Stomach (tissue), 9 donors: ENCODE results near the gene CPVL. TPM values are rescaled to one million over a fixed set of nuclear protein-coding genes. Genes with fewer than 3 reads are reported as not detected.
A peak's percentile ranks its signal among the peaks of the same experiment; 100 is the strongest.

ENCODE experiments used
- DNase-seq, 2 donors: peaks; one replicate each; pipeline versions ENCODE4 v3.0.0 to v3.0.0-alpha.2; 2013 to 2019
- H3K27ac ChIP-seq, 5 donors: fragments of 200-600 bp in 4 of 5; sonication (generic) in 4 of 5; one replicate each; pipeline ENCODE4 v1.5.1; 2013 to 2019; ENCODE audit warnings: mild to moderate bottlenecking in 1 of 5, moderate library complexity in 1 of 5
- H3K27me3 ChIP-seq, 3 donors: fragments of 200-600 bp; sonication (generic); one replicate each; pipeline ENCODE4 v1.5.1; 2017 to 2019; ENCODE audit warnings: mixed run types in 1 of 3
- H3K36me3 ChIP-seq, 4 donors: fragments of 200-600 bp; sonication (generic); 1 replicate in 3 of 4; 2 replicates in 1 of 4; pipeline ENCODE4 v1.5.1; 2016 to 2019
- H3K4me1 ChIP-seq, 4 donors: fragments of 200-600 bp; sonication (generic); one replicate each; pipeline ENCODE4 v1.5.1; 2016 to 2019
- H3K4me3 ChIP-seq, 4 donors: fragments of 200-600 bp; sonication (generic) in 3 of 4; one replicate each; pipeline ENCODE4 v1.5.1; 2016 to 2019; ENCODE audit warnings: mild to moderate bottlenecking in 1 of 4
- H3K9me3 ChIP-seq, 4 donors: fragments of 200-600 bp; sonication (generic); one replicate each; pipeline ENCODE4 v1.5.1; 2016 to 2019
- EP300 ChIP-seq: sonication (generic); formaldehyde crosslinking; IDR thresholded peaks from one replicate; pipeline ENCODE4 v1.6.1; 2017; ENCODE audit warnings: antibody characterized with exemption
- POLR2A ChIP-seq, 4 donors: fragments of 450-650 bp; IDR thresholded peaks; one replicate each; pipeline ENCODE4 v1.6.1; 2016; ENCODE audit warnings: antibody characterized with exemption in 4 of 4, control low read depth in 2 of 4, mild to moderate bottlenecking in 1 of 4, moderate library complexity in 1 of 4
- POLR2AphosphoS5 ChIP-seq, 3 donors: sonication (generic); formaldehyde crosslinking; IDR thresholded peaks; one replicate each; pipeline ENCODE4 v1.6.1; 2016; ENCODE audit warnings: antibody characterized with exemption in 3 of 3
- WGBS, 5 donors: extraction: QIAGEN DNeasy Blood & Tissue Kit in 3 of 5; methylation state at CpG; one replicate each; pipeline versions ENCODE4 v1.1.5 to v1.1.7; 2013 to 2018; 5-methylcytosine and 5-hydroxymethylcytosine counted together
- intact Hi-C: fragments of 100-400 bp; cut with DNase I; formaldehyde crosslinking; loops from one replicate; pipeline ENCODE4 v1.15.1; 2023; ENCODE audit warnings: low total_unique reads
- polyA plus RNA-seq, 3 donors: library from polyadenylated mRNA; stranded (reverse); fragments of 200-250 nt; gene quantifications; one replicate each; pipeline ENCODE4 v1.2.3, GENCODE V29; 2013
- total RNA-seq, 5 donors: library from RNA; depleted of rRNA; stranded (reverse); fragments of >200 nt; gene quantifications; one replicate each; pipeline versions ENCODE4 v1.1.0 to v1.2.3, GENCODE V29; 2014 to 2016
- TF ChIP-seq, protein P1 (sequence below), 7 experiments: fragments of 450-650 bp in 4 of 7; fragments of 200-600 bp in 3 of 7; sonication (generic) in 3 of 7; IDR thresholded peaks; one replicate each; pipeline ENCODE4 v1.5.1; 2016 to 2019; ENCODE audit warnings: antibody characterized with exemption in 7 of 7, control low read depth in 2 of 7, mild to moderate bottlenecking in 1 of 7
- donor health status: healthy with polysubstance abuse.
- donor health status: Bipolar disorder and iron deficiency.
- donor health status: healthy.

CPVL gene
- total and polyA plus RNA-seq, 8 donors = 4.1 to 24.3 (median 17.5) TPM; not detected in 3

DNA sequence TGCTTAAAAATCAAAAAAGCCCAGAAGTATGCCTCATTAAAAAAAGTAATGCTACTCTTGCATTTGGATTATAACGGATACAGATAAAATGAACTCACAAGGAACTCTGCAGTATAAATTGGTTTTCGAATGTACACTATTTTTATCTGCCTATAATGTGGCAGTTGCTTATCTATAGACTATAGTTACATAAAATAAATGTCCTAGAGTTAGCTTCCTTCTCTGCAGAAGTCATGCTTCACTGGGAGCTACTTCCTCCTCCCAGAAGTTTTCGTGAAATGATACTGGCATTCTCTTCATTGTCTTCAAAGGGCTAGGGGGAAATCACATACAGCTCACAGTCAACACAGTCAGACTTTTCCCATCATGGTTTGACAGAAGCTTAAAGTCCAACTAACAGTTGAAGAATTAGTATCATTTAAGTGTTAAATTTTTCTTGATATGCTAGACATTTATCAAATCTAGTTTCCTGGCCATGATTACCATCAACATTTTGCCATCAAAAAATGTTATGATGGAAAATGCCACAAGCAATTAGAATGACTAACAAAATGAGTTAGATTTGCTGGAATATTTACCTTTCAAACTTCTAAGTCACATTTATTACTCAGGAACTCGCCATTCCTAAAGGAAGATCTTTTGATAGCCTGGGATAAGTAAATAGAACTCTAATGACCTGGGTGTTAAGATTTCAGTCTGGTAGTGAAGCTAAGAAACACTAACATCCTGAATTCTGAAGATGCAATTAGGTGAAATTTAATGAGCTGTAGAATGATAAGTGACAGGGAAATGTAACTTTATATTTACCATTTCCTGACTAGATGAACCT lies 100.9 kb downstream of the CPVL start:
- DNase-seq = no peak
- intact Hi-C loops = no loop called here
- TF ChIP-seq, protein P1, sequence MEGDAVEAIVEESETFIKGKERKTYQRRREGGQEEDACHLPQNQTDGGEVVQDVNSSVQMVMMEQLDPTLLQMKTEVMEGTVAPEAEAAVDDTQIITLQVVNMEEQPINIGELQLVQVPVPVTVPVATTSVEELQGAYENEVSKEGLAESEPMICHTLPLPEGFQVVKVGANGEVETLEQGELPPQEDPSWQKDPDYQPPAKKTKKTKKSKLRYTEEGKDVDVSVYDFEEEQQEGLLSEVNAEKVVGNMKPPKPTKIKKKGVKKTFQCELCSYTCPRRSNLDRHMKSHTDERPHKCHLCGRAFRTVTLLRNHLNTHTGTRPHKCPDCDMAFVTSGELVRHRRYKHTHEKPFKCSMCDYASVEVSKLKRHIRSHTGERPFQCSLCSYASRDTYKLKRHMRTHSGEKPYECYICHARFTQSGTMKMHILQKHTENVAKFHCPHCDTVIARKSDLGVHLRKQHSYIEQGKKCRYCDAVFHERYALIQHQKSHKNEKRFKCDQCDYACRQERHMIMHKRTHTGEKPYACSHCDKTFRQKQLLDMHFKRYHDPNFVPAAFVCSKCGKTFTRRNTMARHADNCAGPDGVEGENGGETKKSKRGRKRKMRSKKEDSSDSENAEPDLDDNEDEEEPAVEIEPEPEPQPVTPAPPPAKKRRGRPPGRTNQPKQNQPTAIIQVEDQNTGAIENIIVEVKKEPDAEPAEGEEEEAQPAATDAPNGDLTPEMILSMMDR (IDR thresholded peaks at IDR 0.05) = no peak
- TF ChIP-seq POLR2A (IDR thresholded peaks at IDR 0.05) (no peak), EP300 (no peak), POLR2AphosphoS5 (IDR thresholded peaks at IDR 0.05) (no peak)
- WGBS, 5 donors = 29 to 58% (median 43%) methylated on average over 4 of the region's 4 CpGs
- Histone ChIP-seq H3K9me3 (no peaks in the 10 kb centered on the region), H3K27me3 (no peaks in the 10 kb centered on the region), H3K27ac (no peak overlapping the region), H3K4me3 (no peak overlapping the region), H3K36me3 (no peaks in the 10 kb centered on the region), H3K4me1 (peaks cover 0 to 25% (median 18%) of the 10 kb centered on the region in 4 donors)

GRCh38 chr7:29044554-29044953 lies 101.8 kb downstream of the CPVL start:
- 69 to 89% (median 84%) methylated on average over 5 of the region's 5 CpGs for WGBS, 5 donors
- H3K36me3 ChIP-seq = no peaks in the 10 kb centered on the region
- no peak for DNase-seq
- intact Hi-C loops = no loop called here
- no peaks in the 10 kb centered on the region for H3K9me3 ChIP-seq
- no peak for TF ChIP-seq EP300
- TF ChIP-seq, protein P1 (IDR thresholded peaks at IDR 0.05) = no peak
- no peak for TF ChIP-seq POLR2A (IDR thresholded peaks at IDR 0.05)
- no peak for TF ChIP-seq POLR2AphosphoS5 (IDR thresholded peaks at IDR 0.05)
- no peak overlapping the region for H3K4me3 ChIP-seq
- H3K4me1 ChIP-seq = peaks cover 0 to 31% (median 19%) of the 10 kb centered on the region in 4 donors
- no peaks in the 10 kb centered on the region for H3K27me3 ChIP-seq
- no peak overlapping the region for H3K27ac ChIP-seq

GRCh38 chr7:29043576-29043975 lies 102.8 kb downstream of the CPVL start:
- 31 to 56% (median 48%) methylated on average over 5 of the region's 5 CpGs for WGBS, 5 donors
- no peak for TF ChIP-seq EP300
- TF ChIP-seq, protein P1 (IDR thresholded peaks at IDR 0.05) = no peak
- TF ChIP-seq POLR2A (IDR thresholded peaks at IDR 0.05) = no peak
- TF ChIP-seq POLR2AphosphoS5 (IDR thresholded peaks at IDR 0.05) = no peak
- no peak for DNase-seq
- Histone ChIP-seq H3K4me3 (no peak overlapping the region), H3K4me1 (peaks cover 0 to 31% (median 22%) of the 10 kb centered on the region in 4 donors), H3K9me3 (no peaks in the 10 kb centered on the region), H3K36me3 (no peaks in the 10 kb centered on the region), H3K27ac (peak overlapping the region in 3 of 5 donors; percentile 15 to 38 (median 16)), H3K27me3 (no peaks in the 10 kb centered on the region)
- intact Hi-C loops = no loop called here

DNA sequence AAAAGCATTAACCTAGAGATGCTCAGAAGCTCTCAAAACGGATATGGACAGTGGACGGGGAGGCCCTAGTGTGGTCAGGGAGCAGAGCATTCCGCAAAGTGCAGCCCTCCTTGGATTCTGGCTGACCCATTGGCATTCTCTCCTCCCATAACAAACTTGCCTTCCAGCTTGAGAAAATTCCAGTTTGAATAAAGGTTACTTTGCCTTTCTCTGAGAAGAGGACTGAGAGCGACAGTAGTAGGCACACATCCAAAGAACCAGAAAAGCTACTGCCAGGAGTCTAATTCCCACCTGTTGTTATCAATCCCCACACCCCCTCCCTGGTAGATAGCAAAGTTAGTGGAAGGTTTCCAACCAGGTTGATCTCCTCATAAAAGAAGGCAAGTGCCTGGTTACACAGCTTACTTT lies 103.5 kb downstream of the CPVL start:
- intact Hi-C loops = no loop called here
- Histone ChIP-seq H3K9me3 (no peaks in the 10 kb centered on the region), H3K27ac (peak overlapping the region in 3 of 5 donors; percentile 36 to 54 (median 38)), H3K36me3 (no peaks in the 10 kb centered on the region), H3K4me3 (no peak overlapping the region), H3K27me3 (no peaks in the 10 kb centered on the region), H3K4me1 (peaks cover 0 to 31% (median 24%) of the 10 kb centered on the region in 4 donors)
- DNase-seq = peak; percentile 54 to 55
- 20 to 45% (median 37%) methylated on average over 4 of the region's 4 CpGs for WGBS, 5 donors
- TF ChIP-seq POLR2AphosphoS5 (IDR thresholded peaks at IDR 0.05) (peak in 2 of 3 donors; percentile 18 to 55), EP300 (no peak), POLR2A (IDR thresholded peaks at IDR 0.05) (no peak)

DNA sequence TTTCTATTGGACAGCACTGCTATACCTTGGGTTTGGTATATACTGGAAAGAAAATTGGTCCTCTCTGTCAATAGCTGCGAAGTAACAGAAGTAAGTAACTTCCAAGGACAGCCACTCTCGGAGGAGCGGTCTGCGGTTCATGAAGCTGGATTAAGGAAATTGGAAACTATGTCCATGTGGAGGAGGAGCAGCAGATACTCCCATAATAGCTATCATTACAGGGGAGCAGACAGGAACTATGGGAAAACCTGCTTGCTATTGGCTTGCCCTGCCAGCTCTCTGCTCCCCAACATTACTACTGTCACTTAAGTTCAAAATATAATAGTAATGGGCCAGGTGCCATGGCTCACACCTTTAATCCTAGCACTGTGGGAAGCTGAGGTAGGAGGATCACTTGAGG lies 104.3 kb downstream of the CPVL start:
- peaks cover 0 to 32% (median 24%) of the 10 kb centered on the region in 4 donors for H3K4me1 ChIP-seq
- H3K27me3 ChIP-seq = no peaks in the 10 kb centered on the region
- WGBS, 5 donors = 91 to 96% (median 93%) methylated on average over 4 of the region's 4 CpGs
- no peaks in the 10 kb centered on the region for H3K36me3 ChIP-seq
- TF ChIP-seq POLR2AphosphoS5 (IDR thresholded peaks at IDR 0.05) (no peak), POLR2A (IDR thresholded peaks at IDR 0.05) (no peak), EP300 (no peak)
- TF ChIP-seq, protein P1 (IDR thresholded peaks at IDR 0.05) = no peak
- no peak for DNase-seq
- intact Hi-C loops = no loop called here
- no peaks in the 10 kb centered on the region for H3K9me3 ChIP-seq
- H3K27ac ChIP-seq = no peak overlapping the region
- H3K4me3 ChIP-seq = no peak overlapping the region
